ENCODE results near the gene HEXD. TPM values are rescaled to one million over a fixed set of nuclear protein-coding genes. Genes with fewer than 3 reads are reported as not detected.

The HEXD gene
- total and polyA plus RNA-seq, 2 donors (not counting 1 experiment from before 2014, with no cell fraction given), result 6.4 to 16.7 TPM

DNA sequence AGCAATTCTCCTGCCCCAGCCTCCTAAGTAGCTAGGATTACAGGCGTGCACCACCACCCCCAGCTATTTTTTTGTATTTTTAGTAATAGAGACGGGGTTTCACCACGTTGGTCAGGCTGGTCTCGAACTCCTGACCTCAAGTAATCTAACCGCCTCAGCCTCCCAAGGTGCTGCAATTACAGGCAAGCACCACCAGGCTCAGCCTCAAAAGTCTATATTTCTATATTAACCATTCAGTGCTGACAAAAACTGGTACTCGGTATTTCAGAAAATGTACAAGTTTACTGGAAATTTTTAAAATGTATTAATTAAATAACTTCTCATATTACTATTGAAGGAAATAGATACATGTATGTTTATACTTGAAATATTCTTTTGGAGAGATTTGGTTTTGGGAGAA, 1.4 kb upstream of the HEXD start:
- H3K4me2 ChIP-seq (ENCODE audit: extremely low read depth, insufficient read depth, low read length), result no peak overlapping the region
- TF ChIP-seq EZH2 (IDR thresholded peaks at IDR 0.05; ENCODE audit: low read length, missing control alignments), result no peak
- TF ChIP-seq, protein P1, sequence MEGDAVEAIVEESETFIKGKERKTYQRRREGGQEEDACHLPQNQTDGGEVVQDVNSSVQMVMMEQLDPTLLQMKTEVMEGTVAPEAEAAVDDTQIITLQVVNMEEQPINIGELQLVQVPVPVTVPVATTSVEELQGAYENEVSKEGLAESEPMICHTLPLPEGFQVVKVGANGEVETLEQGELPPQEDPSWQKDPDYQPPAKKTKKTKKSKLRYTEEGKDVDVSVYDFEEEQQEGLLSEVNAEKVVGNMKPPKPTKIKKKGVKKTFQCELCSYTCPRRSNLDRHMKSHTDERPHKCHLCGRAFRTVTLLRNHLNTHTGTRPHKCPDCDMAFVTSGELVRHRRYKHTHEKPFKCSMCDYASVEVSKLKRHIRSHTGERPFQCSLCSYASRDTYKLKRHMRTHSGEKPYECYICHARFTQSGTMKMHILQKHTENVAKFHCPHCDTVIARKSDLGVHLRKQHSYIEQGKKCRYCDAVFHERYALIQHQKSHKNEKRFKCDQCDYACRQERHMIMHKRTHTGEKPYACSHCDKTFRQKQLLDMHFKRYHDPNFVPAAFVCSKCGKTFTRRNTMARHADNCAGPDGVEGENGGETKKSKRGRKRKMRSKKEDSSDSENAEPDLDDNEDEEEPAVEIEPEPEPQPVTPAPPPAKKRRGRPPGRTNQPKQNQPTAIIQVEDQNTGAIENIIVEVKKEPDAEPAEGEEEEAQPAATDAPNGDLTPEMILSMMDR (conservative IDR thresholded peaks at IDR 0.05 in 1 of 2, IDR thresholded peaks at IDR 0.05 in 1 of 2; ENCODE audit: low read depth in 1 of 2, low read length in 2 of 2), result peak in 1 of 2 donors; percentile 13
- H4K20me1 ChIP-seq (ENCODE audit: control insufficient read depth, extremely low read depth, insufficient read depth, low read length), result no peaks in the 10 kb centered on the region
- no peak overlapping the region for H3K9ac ChIP-seq (ENCODE audit: insufficient read depth, low read length)
- no peaks in the 10 kb centered on the region for H3K79me2 ChIP-seq (ENCODE audit: control insufficient read depth, insufficient read depth, low read length)
- H3K9me3 ChIP-seq (ENCODE audit: control insufficient read depth, insufficient read depth, low read depth, low read length), result no peaks in the 10 kb centered on the region
- no peak for DNase-seq (ENCODE audit: low read depth in 2 of 2)
- no peaks in the 10 kb centered on the region for H3K36me3 ChIP-seq (ENCODE audit: control insufficient read depth, insufficient read depth, low read length)
- H3K4me1 ChIP-seq (ENCODE audit: control insufficient read depth, extremely low read depth, insufficient read depth, low read length), result peaks cover 2% of the 10 kb centered on the region
- no peak overlapping the region for H2AFZ ChIP-seq (ENCODE audit: low read length)
- no peaks in the 10 kb centered on the region for H3K27me3 ChIP-seq (ENCODE audit: control insufficient read depth, insufficient read depth, low read length)
- no peak overlapping the region for H3K4me3 ChIP-seq (replicated peaks in 1 of 4; ENCODE audit: control extremely low read depth in 1 of 4, insufficient read depth in 1 of 4, low read depth in 3 of 4, low read length in 4 of 4)
- no peak overlapping the region for H3K27ac ChIP-seq (ENCODE audit: insufficient read depth, low read length)

DNA sequence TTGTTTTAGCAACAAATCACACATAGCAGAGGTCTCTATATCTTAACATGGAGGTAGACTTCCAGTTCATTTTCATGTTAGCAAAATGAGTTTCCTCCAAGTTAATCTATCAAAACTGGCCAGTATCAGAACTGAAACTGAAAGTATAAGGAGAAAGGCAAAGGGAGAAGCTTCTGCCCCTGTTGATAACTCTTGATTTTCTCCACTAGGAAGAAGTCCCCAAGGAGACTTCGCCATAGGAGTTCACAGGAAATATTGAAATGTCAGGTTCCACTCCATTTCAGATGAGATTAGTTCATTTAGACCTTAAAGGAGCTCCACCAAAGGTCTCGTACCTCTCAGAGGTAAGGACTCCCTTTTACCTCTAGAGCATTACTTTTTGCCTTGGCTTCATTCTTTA, 1.4 kb downstream of the HEXD start:
- TF ChIP-seq, protein P1 (conservative IDR thresholded peaks at IDR 0.05 in 1 of 2, IDR thresholded peaks at IDR 0.05 in 1 of 2; ENCODE audit: low read depth in 1 of 2, low read length in 2 of 2), result no peak
- TF ChIP-seq EZH2 (IDR thresholded peaks at IDR 0.05; ENCODE audit: low read length, missing control alignments), result no peak
- H3K9me3 ChIP-seq (ENCODE audit: control insufficient read depth, insufficient read depth, low read depth, low read length), result no peaks in the 10 kb centered on the region
- H2AFZ ChIP-seq (ENCODE audit: low read length), result no peak overlapping the region
- H3K4me3 ChIP-seq (replicated peaks in 1 of 4; ENCODE audit: control extremely low read depth in 1 of 4, insufficient read depth in 1 of 4, low read depth in 3 of 4, low read length in 4 of 4), result peak overlapping the region; percentile 78 to 93 (median 83)
- no peaks in the 10 kb centered on the region for H3K27me3 ChIP-seq (ENCODE audit: control insufficient read depth, insufficient read depth, low read length)
- no peak overlapping the region for H3K9ac ChIP-seq (ENCODE audit: insufficient read depth, low read length)
- no peak overlapping the region for H3K27ac ChIP-seq (ENCODE audit: insufficient read depth, low read length)
- DNase-seq (ENCODE audit: low read depth in 2 of 2), result peak in 1 of 2 donors; percentile 17
- no peaks in the 10 kb centered on the region for H3K79me2 ChIP-seq (ENCODE audit: control insufficient read depth, insufficient read depth, low read length)
- peak overlapping the region; percentile 99 for H3K4me2 ChIP-seq (ENCODE audit: extremely low read depth, insufficient read depth, low read length)
- peaks cover 2% of the 10 kb centered on the region for H3K4me1 ChIP-seq (ENCODE audit: control insufficient read depth, extremely low read depth, insufficient read depth, low read length)
- no peaks in the 10 kb centered on the region for H4K20me1 ChIP-seq (ENCODE audit: control insufficient read depth, extremely low read depth, insufficient read depth, low read length)
- no peaks in the 10 kb centered on the region for H3K36me3 ChIP-seq (ENCODE audit: control insufficient read depth, insufficient read depth, low read length)

DNA sequence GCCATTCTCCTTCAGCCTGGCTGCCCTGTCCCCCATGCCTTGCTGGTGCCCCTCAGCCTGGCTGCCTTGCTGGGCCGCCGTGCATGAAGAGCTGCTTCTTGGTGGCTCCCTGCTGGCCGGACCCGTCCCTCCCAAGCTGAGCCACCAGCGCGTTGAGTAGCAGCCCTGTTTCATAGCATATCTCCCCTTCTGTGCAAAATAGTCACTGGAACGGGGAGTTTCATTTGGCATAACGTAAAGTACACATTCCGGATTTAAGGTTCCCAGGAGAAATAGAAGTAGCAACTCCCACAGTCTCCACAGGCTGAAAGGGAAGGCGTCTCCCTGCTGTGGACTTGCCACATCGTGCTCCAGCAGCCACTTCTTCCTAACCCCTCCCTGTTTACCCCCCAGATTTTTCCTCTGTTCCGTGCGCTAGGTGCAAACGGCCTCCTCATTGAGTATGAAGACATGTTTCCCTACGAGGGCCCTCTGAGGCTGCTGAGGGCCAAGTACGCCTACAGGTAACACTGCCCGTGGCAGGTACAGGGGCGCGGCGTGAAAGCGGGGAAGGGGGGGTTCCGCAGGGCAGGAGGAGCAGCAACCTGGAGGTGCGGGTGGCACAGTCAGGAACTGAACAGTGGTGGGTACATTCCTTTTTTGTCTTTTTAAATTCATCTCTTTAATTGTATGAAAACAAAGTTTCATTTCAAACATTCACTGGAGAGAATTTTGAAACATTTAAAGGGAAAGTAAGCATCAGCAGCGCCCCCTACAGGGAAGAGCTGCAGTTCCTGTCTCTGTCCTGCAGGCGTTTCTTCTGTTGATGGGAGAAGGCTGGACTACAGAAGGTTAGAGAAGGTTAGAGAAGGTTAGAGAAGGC, 6.1 kb downstream of the HEXD start:
- Histone ChIP-seq H4K20me1 (ENCODE audit: control insufficient read depth, extremely low read depth, insufficient read depth, low read length) (no peaks in the 10 kb centered on the region), H3K9me3 (ENCODE audit: control insufficient read depth, insufficient read depth, low read depth, low read length) (no peaks in the 10 kb centered on the region), H3K4me3 (replicated peaks in 1 of 4; ENCODE audit: control extremely low read depth in 1 of 4, insufficient read depth in 1 of 4, low read depth in 3 of 4, low read length in 4 of 4) (no peak overlapping the region), H3K9ac (ENCODE audit: insufficient read depth, low read length) (no peak overlapping the region), H3K79me2 (ENCODE audit: control insufficient read depth, insufficient read depth, low read length) (no peaks in the 10 kb centered on the region), H3K36me3 (ENCODE audit: control insufficient read depth, insufficient read depth, low read length) (no peaks in the 10 kb centered on the region), H2AFZ (ENCODE audit: low read length) (no peak overlapping the region), H3K27me3 (ENCODE audit: control insufficient read depth, insufficient read depth, low read length) (no peaks in the 10 kb centered on the region), H3K4me2 (ENCODE audit: extremely low read depth, insufficient read depth, low read length) (no peak overlapping the region), H3K27ac (ENCODE audit: insufficient read depth, low read length) (no peak overlapping the region), H3K4me1 (ENCODE audit: control insufficient read depth, extremely low read depth, insufficient read depth, low read length) (no peaks in the 10 kb centered on the region)
- peak; percentile 19 to 61 for DNase-seq (ENCODE audit: low read depth in 2 of 2)
- no peak for TF ChIP-seq EZH2 (IDR thresholded peaks at IDR 0.05; ENCODE audit: low read length, missing control alignments)
- TF ChIP-seq, protein P1 (conservative IDR thresholded peaks at IDR 0.05 in 1 of 2, IDR thresholded peaks at IDR 0.05 in 1 of 2; ENCODE audit: low read depth in 1 of 2, low read length in 2 of 2), result peak; percentile 53 to 79

Data from fibroblast of lung (primary cell).